Stimulated activated CD4-positive, alpha-beta T cell treated with anti-CD3 and anti-CD28 coated beads, Interleukin-2, amount 100 ng/mL, for 24 hours (primary cell): ENCODE results near the gene VPS72.
A peak's percentile ranks its signal among the peaks of the same experiment; 100 is the strongest.
"Not testable (repeated sequence)": the region's sequence is repeated elsewhere in the genome, so short reads cannot be mapped to it uniquely, and the experiment has no call there.

Source experiments
- DNase-seq, 2 donors: peaks; one replicate each; pipeline ENCODE4 v3.0.0-alpha.2; 2020

VPS72 gene

DNA sequence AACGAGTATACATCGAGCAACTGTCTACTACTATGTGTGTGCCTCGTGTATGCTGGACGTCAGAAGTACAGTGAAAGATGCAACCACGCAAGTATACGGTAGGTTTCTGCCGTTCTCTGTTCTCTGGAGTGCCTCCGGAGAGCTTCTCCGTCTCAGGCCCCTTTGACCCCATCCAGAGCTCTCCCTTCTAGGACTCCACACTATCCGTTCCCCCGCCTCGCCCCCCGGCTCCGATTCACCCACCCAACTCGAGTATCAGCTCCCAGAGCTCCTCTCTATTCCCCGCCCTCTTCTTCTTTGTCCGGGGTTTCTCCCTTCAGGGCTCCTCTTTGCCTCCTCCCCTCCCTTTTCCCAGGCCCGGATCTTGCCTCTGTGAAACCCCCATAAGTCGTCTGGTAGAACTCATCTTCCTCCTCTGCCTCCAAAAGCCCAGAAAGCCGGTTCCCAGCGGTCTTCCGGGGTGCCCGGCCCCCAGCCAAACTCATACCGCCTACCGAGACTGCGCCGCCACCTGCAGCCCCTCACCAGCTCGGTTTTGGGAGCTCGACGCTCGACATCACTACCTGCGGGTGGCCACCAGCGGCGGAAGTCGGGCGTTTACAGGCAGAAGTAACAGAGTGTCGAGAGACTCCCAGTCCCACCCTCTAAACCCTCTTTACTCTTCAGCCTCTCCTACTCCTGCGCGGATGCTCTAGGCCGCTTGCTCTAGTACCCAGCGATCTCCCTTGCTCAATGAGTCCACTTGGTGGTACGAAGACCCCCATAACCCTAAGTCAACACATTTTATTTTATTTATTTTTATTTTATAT, at the start of gene VPS72:
VPS72 (minus strand) TSS at position 561 of the 809 bp plus-strand sequence; CDS start at position 485, 76 bp downstream.
- DNase-seq: peak; percentile 86

- no peak for DNase-seq
Measured at GRCh38 chr1:151238467-151238739, 48.4 kb upstream of the VPS72 start.

- DNase-seq: no peak
Measured at GRCh38 chr1:151237678-151238466, 47.9 kb upstream of the VPS72 start.

DNA sequence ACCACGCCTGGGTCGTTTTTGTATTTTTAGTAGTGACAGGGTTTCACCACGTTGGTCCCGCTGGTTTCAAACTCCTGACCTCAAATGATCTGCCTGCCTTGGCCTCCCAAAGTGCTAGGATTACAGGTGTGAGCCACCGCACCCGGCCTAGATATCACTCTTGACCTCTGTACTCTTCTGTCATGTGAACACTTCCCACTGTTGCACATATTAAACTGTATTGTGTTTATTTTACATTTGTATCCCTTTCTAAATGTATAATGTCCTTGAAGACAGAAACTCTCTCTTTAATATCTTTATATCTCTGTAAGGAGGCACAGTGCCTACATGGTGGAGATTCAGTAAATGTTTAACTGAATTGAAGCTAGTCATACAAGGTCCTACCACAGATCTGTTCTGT, 45.2 kb upstream of the VPS72 start:
- no peak for DNase-seq

- DNase-seq: no peak
Measured at GRCh38 chr1:151222130-151222529, 32.1 kb upstream of the VPS72 start.

DNA sequence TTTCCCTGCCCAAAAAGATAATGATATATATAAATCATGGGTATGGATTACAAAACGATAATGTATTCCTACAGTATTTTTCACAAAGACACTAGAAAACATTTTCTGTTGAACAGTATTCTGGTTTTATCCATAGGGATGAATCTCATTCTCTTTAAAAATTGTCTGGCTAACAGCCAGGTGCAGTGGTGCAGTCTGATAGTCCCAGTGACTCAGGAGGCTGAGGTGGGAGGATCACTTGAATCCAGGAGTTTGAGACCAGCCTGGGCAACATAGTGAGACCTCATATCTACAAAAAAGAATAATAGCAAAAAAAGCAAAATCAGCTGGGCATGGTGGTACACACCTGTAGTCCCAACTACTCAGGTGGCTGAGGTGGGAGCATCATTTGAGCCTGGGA, 31.6 kb upstream of the VPS72 start:
- no peak for DNase-seq

DNA sequence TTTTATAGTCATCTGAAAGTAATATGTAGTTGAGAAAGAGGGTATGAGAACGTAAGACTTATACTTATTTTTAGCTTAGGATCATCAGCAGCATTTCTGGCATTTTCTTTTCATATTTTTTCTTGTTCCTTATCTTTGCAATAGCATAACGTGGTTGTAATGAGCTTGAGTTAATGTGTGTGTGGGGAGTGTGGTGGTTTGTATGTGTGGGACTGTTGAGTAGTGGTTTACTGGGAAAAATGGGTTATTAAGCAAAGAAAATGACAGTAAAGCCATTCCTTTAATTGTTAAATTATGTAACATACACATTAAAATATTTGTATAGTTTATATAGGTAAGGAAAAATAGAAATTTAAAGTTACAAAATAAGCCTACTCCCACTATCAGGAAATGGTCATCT, 23.6 kb upstream of the VPS72 start:
- no peak for DNase-seq

- DNase-seq: peak in 1 of 2 donors; percentile 6
Measured at GRCh38 chr1:151211972-151212705, 22.1 kb upstream of the VPS72 start.

DNA sequence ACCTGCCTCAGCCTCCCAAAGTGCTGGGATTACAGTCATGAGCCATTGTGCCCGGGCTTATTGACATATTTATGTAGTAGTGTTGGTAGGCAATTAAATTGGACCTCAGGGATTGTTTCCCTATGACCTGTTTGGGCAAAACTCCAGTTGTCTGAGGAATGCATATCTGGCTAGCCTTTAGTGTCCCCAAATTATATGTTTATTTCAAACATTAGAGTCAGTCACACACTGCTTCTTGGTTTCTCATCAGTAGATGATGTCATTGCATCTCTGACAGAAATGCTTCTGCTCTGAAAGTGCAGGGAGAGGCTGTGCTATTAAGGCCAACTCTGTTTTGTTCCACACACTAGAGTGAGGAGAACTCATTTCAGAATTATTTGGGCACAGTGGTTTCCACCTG, 20.8 kb upstream of the VPS72 start:
- DNase-seq: no peak

GRCh38 chr1:151205381-151205965, 15.5 kb upstream of the VPS72 start:
- DNase-seq: not testable (repeated sequence)

DNA sequence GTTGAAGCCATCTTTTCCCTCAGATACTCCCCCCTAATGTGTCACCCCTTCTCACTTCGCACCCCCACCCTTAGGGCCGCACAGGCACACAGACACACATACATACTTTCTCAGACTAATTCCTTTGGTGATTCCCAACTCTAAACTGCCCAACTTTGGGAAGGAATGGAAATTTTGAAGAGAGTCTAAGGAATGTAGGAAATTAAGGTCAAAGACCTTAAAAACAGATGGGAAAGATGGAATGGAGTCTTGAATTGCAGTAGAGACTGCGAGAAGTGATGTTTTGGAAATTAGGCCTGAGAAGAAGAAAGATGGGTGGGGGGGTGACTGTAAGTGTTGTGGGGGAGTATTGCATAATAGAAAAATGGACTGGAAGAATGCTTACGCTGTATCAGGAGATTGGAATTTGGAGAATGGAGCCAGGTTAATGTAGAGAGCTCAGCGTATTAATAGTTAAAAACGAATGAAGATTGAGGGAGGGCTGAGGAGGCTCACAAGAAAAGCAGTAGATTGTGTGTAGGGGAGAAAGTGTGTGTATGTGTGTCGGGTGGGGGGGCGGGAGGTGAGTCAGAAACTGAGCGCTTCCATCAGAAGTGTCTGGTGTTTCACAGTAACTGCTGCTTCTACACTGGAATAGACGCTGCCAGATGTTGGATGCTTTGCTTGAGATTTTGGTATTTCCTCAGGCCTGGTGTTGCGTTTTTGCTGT, 10.0 kb upstream of the VPS72 start:
- DNase-seq: peak in 1 of 2 donors; percentile 19

DNA sequence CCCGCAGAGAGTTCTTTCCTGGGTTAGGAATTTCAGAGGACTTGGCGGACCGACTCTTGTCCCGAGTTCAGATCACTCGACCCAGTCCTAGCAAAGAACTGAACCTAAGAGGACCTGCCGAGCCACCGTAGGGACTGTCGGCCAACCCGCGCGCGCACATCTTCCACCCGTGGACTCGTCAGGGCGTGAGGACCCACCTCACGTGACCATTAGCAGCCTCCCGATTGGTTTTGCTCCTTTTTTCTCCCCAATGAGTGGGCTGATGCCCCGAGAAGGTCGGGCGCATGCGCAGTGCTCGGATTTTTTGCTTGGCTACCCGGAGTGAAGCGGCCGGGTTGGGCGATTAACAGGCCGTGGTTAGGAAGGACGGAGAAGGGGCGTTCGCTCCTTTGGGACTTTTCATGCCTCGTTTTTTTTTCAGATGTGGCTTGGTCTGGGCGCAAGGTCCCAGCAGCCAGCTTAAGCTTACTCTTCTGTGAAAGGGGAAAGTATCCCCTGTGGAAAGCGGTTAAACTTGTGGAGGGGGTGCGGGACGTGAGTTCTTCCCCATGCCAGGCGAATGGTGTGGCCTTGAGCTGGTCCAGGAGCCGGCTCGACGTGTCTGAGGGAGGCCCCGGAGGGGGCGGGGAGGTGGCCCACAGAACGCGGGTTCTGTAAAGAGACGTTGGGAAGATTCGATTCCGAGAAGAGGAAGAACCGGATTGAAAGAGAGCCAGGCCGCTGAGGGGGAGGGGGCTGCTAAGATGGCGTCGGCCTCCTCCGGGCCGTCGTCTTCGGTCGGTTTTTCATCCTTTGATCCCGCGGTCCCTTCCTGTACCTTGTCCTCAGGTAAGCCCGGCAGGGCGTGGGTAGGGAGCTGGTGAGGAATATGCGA, 8.5 kb upstream of the VPS72 start, which contains the start of gene PIP5K1A:
PIP5K1A (plus strand) TSS at position 299 of the 874 bp plus-strand sequence; CDS start at position 744, 445 bp downstream.
- DNase-seq: peak; percentile 99

DNA sequence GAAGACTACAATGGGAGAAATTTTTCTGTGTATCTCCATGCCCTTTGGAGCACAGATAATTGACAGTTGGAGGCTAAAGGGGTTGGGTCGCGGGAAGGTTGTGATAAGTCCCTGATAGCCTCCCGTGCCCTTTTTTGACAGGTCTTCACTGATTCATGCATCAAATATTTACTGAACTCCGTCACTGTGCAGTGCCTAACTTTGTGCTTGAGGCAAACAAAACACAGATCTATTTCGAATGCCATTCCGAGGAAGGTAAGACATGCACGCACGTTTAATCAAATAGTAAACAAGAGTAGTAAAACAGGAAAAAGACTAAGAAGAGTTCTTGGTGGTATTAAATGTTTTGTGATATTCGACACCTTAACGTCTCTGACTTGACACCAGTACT, 7.9 kb upstream of the VPS72 start:
- no peak for DNase-seq

DNA sequence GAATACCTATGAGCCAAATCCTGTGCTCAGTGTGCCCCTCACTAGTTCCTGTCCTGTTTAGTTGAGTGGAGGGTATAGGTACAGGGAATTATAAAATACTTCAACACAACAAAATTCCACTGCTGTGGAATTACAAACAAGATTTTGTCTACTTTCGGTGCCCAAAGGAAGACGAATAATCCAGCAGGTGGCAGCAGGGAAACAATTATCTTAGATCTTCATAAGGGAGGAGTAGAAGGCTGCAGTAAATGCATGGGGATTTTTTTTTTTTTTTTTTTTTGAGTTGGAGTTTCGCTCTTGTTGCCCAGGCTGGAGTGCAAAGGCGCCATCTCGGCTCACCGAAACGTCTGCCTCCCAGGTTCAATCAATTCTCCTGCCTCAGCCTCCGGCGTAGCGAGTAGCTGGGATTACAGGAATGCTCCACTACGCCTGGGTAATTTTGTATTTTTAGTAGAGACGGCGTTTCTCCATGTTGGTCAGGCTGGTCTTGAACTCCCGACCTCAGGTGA, 6.3 kb upstream of the VPS72 start:
- peak; percentile 50 to 56 for DNase-seq

- not testable (repeated sequence) for DNase-seq
Measured at GRCh38 chr1:151194894-151195594, 5.0 kb upstream of the VPS72 start.

DNA sequence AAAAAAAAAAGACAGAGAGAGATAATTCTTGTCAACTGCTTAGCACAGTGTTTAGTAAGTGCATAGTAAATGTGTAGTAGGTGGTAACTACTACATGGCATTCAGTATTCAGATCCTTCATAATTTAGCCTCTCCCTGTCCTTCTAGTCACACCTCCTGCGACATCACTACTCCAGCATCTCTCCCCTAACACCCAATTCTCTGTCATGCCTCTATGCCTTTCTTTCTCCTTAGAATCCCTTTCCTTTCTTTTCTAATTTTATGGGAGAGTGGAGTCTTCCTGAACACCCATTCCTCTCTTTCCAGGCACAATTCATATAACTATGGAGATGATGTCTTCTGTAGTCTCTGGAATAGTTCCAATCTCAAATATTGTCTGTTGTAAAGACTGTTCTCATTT, 3.9 kb upstream of the VPS72 start:
- DNase-seq: no peak

GRCh38 chr1:151193304-151193703, 3.3 kb upstream of the VPS72 start:
- no peak for DNase-seq

- no peak for DNase-seq
Measured at GRCh38 chr1:151192047-151192446, 2.0 kb upstream of the VPS72 start.

DNA sequence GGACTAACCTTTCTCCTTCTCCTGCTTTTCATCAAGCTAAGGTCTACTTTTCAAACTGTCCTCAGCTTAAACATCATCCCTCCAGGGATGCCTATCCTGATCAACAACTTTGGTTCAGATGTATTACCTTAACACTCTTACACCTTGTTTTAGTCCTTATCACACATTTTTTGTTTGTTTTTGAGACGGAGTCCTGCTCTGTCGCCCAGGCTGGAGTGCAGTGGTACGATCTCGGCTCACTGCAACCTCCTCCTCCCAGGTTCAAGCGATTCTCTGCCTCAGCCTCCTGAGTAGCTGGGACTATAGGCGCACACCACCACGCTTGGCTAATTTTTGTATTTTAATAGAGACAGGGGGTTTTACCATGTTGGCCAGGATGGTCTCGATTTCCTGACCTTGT, 1.3 kb downstream of the VPS72 start:
- DNase-seq: not testable (repeated sequence)

GRCh38 chr1:151187205-151187604, 2.8 kb downstream of the VPS72 start:
- DNase-seq: no peak

- no peak for DNase-seq
Measured at GRCh38 chr1:151184211-151184610, 5.8 kb downstream of the VPS72 start.
